CD4-positive, alpha-beta T cell treated with Interleukin-2 at 100 ng/mL for 4 hours (primary cell): ENCODE results near the gene ECSIT.
A peak's percentile ranks its signal among the peaks of the same experiment; 100 is the strongest.

Experiments used
- DNase-seq: peaks from one replicate; pipeline ENCODE4 v3.0.0-alpha.2; 2020; ENCODE audit warnings: low spot score

ECSIT gene

DNA sequence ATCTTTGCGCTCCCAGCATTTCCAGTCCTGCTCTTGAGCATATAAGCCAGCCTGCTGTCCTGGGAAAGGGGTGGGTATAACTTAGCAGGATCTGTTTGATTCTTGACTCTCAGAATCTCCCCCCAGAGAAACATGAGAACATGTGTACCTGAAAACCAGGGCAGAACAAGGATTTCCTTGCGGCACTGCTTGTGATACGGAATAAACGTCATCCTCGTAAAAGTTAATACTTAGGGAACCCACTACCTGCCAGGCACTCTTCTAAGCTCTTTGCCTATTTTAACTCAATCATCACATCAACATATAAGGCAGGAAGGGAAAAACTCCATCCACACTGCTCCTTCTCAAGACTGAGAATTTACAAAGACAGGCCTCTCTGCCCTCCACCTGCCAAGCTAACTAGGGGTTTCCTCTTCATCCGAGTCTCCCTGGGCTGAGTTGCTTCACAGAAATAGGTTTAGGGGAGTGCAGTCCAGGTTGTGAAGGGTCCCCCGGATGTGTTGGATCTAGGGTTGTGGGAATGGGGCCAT, 24.4 kb downstream of the ECSIT start:
- DNase-seq: peak; percentile 2

DNA sequence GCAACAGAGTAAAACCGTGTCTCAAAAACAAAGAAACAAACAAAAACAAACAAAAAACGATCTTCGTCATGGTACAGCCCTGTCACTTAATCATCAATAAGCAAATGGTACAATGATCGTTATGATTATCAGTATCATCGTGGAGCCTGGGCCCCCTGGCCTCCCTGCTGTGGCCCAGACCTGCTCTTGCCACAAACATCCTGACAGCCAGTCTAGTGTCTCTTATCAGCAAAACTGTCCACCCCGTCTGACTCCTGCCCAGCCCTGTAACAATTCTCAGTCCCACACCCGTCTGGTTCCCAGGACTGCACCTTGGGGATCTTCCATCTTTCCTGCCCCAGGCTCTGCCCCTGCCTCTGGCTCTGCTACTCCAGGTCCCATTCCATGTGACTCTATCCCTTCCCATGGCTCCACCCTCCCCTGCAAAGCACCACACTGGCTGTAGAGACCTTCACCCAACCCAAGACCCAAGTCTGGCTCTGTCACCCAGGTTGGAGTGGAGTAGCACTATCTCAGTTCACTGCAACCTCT, 29.0 kb downstream of the ECSIT start:
- no peak for DNase-seq

DNA sequence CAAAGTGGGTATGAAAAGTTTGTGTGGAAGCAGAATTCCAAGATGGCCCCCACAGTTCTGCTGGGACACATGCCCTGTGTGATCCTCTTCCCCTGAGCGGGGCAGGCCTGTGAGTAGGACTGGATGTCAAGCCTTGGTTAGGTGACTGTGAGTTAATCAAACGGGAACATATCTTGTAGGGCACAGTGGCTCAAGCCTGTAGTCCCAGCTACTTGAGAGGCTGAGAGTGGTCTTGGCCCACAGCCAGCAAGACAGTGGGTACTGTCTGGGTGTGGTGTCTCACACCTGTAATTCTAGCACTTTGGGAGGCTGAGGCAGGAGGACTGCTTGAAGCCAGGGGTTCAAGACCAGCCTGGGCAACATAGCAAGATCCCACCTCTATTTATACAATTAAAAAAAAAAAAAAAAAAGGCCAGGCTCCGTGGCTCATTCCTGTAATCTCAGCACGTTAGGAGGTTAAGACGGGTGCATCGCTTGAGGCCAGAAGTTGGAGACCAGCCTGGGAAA, 29.7 kb downstream of the ECSIT start:
- no peak for DNase-seq

DNA sequence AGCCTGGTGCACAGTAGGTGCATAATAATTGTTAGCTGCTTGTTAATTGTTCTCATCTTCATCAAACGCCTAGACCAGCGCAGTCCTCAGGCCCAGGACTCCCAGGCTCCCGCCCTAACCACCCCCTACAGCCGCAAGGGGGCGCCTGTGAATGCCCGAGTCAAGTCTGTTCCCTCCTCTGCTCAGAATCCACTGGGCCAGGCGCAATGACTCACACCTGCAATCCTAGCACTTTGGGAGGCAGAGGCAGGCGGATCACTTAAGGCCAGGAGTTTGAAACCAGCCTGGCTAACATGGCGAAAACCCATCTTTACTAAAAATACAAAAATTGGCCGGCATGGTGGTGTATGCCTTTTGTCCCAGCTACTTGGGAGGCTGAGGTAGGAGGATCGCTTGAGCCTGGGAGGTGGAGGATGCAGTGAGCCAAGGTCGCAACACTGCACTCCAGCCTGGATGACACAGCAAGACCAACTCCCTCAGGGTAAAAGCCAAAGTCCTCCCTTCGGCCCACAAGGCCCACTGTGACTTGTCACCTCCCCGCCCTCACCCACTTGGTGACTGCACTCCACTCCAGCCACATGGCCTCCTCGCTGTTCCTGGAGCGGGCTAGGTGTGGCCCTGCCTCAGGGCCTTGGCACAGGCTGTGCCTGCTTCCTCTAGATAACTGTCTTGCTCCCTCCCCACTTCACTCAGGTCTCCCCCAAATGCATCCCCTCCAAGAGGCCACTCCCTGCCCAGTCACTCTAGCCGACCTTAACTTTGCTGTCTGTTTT, 32.4 kb downstream of the ECSIT start:
- DNase-seq: peak; percentile 57

DNA sequence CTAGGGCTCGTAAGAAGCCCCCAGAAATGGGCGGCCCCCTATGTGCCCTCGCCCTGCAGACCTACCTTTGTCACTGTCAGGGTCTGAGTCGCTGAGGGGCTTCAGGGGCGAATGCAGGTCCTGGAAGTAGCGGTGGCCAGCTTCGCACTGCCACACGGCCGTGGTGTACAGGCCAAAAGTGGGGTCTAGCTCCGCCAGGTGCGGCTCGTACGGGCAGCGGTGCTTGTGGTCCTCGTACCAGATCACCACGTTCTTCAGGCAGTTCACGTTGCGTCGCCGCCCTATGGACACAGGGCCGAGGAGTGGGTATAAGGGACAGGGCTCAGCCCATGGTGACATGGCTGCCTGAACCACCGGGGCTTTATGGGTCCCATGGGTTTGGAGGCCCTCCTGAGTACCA, 33.0 kb downstream of the ECSIT start:
- DNase-seq: no peak

DNA sequence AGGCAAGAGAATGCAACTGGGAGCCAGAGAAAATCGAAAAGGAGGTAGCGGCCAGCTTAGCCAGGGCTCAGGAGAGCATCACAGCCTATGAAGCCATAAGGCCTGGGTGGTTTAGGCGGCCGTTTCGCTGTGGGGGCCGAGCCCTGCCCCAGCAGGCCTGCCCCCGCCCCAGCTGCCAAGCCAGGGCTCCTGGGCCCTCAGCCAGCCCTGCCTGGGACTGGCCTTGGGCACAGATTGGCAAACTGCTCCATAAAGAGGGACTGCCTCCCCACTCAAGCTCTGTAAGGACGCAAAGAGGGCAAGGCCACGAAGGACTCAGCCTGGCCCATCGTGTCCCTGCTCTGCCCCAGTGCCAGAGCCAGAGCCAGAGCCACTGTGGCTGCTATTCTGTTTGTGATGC, 33.5 kb downstream of the ECSIT start:
- no peak for DNase-seq

DNA sequence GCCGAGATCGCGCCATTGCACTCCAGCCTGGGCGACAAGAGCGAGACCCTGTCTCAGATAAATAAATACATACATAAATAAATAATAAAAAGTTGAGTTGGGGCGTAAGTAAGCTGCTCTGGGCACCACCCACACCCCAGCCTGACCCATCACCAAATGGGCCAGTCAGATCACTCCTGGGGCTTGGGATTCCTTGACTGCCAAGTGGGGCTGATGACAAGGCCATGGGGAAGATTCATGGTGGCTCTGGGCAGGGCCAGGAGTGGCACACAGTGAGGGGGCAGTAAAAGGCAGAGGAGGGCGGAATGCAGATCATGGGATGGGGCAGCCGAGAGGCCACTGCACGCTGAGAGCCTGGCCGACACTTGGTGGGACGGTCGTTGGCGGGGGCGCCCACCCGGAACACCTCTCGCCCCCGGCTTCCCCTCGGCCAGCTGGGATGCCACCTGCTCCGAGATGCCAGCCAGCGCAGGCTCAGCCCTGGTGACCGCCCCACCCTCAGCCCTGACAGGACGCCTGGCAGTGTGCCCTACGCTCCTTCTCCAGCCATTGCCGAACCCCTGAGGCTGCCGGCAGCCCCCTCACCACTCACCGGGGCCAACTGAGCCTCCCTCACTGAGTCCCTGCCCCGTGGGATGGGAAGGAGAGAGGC, 34.2 kb downstream of the ECSIT start:
- no peak for DNase-seq

DNA sequence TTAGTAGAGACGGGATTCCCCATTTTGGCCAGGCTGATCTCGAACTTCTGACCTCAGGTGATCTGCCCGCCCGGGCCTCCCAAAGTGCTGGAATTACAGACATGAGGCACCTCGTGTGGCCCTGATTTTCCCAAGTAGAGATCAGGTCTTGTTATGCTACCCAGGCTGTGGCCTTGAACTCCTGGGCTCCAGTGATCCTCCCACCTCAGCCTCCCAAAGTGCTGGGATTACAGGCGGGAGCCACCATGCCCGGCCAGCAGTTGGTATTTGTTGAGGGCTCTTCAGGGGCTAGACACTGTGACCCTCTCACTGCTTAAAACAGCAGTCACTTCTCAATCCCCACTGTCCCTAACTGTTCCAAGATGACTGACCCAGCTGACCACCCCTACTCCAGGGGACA, 39.6 kb downstream of the ECSIT start:
- DNase-seq: no peak

DNA sequence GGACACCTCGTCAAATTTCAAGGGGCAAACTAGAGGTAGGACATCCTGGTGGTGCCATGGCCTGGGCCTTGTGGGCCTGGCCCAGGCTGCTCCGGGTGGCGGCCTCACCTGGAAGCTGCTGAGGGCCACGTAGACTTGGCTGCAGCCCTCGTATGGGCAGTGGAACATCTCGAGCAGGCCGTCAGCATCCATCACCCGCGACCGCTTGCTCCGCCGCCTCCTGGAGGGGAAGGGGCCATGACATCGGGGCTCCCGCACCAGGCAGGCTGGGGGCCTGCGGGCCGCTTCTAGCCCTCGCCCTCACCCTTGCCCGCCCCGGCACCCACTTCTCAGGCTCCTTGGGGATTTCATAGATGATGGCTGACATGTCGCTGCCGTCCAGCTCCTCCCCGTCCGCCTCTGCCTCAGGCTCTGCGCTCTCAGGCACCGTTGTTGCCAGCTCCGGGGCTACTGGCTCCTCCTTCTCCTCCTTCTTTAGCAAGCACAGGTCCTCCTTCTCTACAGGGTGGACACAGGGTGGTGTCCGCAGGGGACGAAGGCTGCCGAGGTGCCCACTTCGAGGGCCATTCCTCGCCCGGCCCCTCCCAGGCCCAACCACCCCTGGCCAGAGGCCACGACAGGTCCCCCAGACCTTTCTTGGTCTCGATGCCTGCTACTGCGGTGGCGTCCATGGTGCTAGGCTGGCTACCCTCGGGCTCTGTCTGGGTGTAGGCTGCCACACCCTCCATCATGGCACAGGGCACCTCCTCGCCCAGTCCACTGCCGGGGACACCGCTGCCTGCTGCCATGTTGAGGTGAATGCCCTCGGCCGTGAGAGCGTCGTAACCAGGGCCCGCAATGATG, 42.1 kb downstream of the ECSIT start:
- no peak for DNase-seq

DNA sequence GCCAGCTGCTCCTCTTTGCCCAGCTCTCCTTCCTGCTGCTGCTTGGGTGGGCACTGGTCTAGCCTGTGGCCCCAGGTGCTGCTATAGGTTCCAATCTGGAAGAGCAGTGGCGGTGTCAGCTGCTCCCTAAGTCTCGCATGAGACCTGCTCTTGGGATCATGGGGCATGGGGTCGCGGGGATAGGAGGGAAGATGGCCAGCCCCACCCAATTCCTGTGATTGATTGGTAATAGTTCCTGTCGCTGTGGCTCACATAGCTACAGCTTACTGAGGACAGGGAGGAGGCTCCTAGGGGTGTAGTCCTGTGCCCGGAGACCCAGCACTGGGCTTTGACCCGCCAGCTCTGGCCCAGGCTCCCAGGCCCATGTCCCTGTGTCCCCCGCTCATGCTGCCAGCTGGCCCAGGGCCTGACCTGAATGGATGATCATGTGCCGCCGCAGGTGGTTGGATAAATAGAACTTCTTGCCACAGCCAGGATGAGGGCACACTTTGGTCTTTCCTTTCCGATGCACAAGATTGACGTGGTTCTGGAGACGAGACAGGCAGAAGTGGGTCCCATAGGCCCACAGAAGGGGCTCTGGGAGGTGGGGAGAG, 43.6 kb downstream of the ECSIT start:
- no peak for DNase-seq

DNA sequence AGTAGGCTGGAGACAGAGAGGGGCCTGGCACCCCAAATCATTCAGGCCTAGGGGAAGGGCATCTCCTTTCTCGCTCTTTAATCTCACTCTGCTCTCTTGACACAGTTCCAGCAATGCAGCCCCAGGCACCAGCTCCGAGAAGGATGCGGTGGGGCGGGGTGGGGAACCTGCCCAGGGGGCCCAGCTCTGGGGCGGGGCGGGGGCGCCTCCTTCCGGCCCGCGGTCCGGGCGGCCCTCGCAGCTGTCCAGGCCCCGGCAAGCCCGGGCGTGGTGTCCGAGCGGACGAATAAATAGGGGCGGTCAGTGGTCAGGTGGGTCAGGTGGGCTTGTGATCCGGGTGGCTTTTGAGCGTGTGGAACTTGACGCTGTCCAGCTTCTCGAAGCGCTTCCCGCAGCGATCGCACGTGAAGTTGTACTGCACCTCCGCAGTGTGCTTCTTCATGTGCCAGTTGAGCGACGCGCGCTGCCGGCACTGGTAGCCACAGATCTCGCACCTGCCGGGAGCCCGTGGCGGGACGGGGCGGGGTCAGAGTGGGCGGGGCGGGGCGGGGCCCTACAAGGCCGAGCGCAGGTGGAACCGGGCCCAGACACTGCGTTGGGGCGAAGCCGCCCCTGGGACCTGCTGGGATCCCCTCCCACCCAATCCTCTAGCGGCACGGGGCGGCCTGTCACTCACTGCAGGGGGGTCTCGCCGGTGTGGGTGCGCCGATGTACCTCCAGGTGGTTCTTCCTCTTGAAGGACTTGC, 45.4 kb downstream of the ECSIT start:
- DNase-seq: no peak

DNA sequence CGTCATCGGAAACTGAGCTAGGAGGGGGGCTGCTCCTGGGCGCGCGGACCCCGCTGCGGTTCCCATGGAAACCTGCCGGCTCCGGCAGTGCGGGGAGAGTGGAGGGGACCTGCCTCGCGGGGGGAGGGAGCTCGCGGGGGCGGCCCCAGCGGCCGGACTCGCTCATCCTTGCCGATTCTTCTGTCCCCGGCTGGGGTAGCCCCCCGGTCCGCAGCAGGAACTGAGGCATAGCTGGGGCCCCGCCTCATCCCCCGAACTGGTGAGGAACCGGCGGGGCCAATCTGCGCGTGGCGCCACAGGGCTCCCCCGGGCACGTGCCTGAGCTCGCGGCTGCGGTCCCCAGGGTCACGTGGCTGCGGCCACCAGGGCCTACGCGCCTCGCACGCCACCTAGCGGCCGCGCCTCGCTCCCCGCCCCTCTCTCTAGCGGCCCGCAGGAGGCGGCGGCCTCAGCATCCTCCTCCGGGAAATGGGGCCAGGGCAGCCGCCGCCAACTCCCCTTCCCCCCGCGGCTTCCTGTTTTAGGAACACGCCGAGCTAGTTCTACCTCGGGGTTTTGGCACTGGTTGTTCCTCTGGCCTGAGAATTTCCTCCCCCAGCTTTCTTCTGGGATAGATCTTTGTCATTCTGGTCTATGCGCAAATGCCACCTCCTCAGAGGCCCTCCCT, 46.4 kb downstream of the ECSIT start:
- peak; percentile 83 for DNase-seq

DNA sequence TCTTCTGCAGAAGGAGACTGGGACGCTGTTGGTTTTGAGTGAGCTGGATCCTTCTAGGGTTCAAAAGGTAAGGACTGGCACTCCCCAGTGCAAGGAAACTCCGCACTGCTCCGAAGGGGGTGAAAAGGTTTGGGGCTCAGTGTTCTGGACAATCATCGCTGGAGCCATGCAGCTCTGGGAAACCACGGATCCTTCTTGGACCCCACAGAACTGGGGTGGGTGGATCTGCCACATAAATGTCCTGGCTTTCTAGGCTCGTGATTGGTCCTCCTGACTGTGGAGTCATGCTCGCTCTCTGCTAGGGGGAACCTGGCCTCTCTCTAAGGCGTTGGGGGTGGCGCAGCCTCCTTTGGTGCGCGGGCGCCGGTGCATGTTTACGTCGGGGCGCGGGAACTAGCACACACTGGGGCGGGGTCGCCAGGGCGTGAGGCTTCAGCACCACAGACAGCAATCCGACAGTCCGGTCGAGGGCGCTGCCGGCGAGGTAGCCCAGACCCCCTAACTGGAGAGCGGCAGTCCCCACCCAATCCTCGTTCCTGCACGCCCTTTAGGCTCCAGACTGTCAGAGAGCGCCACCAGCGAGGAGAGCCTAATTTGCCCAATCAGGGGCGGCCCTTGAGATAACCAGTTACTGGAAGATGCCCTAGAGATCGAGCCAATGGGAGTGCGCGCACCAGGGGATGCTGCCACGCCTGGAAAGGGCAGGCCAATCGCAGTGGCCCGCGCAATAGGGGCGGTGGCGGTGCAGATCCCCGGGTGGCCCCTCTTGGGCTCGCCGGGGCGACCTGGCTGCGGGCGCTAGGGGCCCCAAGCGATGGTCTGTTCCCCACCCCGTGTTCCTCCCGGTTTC, 47.2 kb downstream of the ECSIT start:
- DNase-seq: peak; percentile 64

DNA sequence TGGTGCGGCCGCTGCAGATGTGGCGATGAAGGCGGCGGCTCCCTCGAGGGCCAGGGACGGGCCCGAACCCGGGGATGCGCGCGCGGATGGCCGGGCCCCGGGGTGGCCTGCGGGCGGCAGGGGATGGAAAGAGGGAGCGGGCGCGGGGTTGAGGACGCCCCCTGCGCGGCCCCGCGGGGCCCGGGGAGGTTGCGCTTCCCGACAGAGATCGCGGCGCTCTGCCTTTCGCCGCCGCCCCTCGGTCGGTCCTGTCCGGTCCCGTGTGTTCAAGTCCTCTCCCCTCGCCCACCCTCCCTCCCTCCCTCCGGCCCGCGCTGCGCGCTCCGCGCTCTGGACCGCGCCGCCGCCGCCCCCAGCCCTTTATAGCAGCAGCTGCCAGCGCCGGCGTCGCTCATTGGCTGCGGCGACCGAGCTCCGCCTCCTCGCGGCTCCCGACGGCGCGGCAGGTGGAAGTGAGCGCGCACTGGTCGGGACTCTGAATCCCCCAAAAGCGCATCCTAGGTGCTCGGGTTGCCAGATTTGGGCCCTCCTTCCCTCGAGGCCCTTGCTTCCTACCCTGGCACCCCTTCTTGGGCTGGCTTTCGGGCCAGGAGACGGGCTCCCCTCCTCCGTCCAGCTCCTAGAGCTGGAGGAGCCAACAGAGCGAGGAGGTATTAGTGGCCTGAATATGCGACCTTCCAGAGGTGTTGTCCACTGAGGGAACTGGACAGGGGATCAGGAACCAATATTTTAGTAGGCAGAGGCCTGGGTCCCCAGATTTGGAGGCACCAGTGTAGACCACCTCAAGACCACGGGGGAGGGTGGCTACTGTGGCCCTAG, 48.0 kb downstream of the ECSIT start, which contains the start of gene ELAVL3:
Gene ELAVL3, minus strand, starts transcription at position 332 of the 819 bp plus-strand sequence. CDS start 438 bp downstream, outside the sequence.
- no peak for DNase-seq

DNA sequence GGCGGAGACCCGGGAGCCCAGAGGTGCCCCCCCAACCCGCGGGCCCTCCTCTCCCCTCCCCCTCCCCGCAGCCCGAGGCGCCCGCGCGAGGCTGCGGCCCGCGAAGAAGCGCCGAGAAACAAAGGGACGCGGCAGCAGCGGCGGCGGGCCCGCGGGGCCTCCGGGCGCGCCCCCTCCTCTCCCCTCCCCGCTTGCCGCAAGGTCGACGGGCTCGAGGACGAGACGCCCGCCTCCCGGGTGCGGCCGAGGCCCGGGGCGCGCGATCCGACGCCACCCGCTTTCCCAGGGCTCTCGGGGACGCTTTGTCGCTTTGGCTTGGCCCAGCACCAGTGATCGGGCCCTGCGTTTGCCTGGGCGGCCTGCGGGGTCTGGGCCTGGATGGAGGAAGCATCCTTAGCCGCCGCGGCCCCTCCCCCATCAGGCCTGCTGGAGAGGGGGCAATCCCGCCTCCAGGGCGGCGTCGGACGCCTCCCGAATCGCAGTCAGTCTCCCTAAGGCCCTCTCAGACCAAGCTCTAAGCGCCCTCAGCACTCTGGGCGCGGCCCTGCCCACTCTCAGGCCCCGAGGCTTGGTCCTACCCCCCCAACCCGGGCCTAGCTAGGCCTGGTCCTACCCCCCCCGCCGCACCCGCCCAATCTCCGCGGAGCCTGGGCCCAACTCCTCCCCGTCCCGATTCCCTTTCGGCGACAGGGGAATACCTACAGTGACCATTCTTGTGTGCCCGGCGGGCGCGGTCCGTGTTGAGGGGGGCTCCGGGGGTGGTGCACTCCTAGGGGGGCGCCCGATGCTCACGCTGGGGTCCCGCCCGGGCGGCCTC, 48.8 kb downstream of the ECSIT start:
- no peak for DNase-seq

DNA sequence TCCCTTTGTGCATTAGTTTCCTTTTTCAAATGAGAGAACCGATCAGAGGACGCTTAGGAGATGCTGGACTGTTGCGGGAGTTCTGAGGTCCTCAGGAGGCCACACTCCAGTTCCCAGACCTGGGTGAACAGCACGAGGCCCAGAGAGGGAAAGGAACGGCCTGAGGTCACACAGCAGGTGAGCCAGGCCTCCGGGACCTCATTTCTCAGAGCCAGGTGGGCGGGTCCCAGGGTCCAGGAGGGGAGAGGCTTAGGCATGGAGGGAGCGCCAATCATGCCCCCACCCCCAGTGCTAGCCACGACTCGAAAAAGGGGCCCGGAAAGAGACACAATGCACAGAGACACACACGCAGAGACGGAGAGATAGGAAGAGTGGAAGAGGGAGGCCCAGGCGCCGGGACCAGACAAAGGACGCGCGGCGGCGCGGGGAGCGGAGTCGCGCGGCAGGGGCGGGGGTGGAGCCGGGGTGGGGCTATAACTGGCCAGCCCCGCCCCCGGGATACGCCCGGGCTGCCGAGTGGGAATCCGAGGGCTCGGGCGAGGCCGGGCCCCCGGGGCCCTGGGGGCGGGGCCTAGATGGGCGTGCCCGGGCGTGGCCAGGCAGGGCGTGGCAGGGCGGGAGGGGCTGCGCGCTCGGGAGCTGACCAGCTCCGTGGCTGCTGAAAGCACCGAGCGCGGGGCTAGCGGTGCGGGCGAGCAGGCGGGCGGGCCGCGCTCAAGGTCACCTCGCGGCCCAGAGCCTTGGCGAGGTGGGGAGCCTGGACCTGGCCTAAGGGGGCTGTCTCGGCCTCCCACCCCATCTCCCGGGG, 49.6 kb downstream of the ECSIT start:
- no peak for DNase-seq
